Upper lobe of left lung (tissue), 4 donors: ENCODE measurements around the gene DIP2C.

Experiments used
- CTCF ChIP-seq, 6 experiments: fragments of 450-650 bp in 4 of 6; fragments of 200-600 bp in 2 of 6; sonication (generic) in 2 of 6; IDR thresholded peaks; one replicate each; pipeline ENCODE4 v1.5.1; 2016 to 2019; ENCODE audit warnings: antibody characterized with exemption in 6 of 6
- POLR2AphosphoS5 ChIP-seq, 2 donors: sonication (generic); formaldehyde crosslinking; IDR thresholded peaks; one replicate each; pipeline ENCODE4 v1.5.1; 2017; ENCODE audit warnings: antibody characterized with exemption in 2 of 2

GRCh38 chr10:386771-387592 is 302.5 kb downstream of the DIP2C start:
- TF ChIP-seq CTCF (IDR thresholded peaks at IDR 0.05) (no peak), POLR2AphosphoS5 (IDR thresholded peaks at IDR 0.05) (no peak)
